H1 (cell line): Measurements from ENCODE around the gene ARHGAP10.

Experiments
- CHD2 ChIP-seq: IDR thresholded peaks from 2 replicates; pipeline ENCODE4 v1.6.1; 2012; ENCODE audit warnings: low read length, improper control_type of control experiment
- CTCF ChIP-seq, 3 experiments: IDR thresholded peaks; 1 replicate in 2 of 3; 2 replicates in 1 of 3; pipeline versions ENCODE4 v1.5.1 to v1.6.1; 2011; ENCODE audit warnings: low read length in 3 of 3, mild to moderate bottlenecking in 3 of 3, inconsistent platforms in 2 of 3, low read depth in 1 of 3, moderate library complexity in 1 of 3; ENCODE audit not compliant: insufficient read depth in 1 of 3; ENCODE audit errors: control extremely low read depth in 1 of 3
- EP300 ChIP-seq, 2 experiments: IDR thresholded peaks; 1 replicate in 1 of 2; 2 replicates in 1 of 2; pipeline ENCODE4 v1.6.1; 2011 to 2012; ENCODE audit warnings: low read depth in 2 of 2, low read length in 2 of 2, mild to moderate bottlenecking in 2 of 2, borderline replicate concordance in 1 of 2, inconsistent platforms in 1 of 2, moderate library complexity in 1 of 2
- GABPA ChIP-seq: IDR thresholded peaks from 2 replicates; pipeline ENCODE4 v1.6.1; 2011; ENCODE audit warnings: mild to moderate bottlenecking, low read length, moderate library complexity, borderline replicate concordance; ENCODE audit not compliant: insufficient read depth
- JUND ChIP-seq: IDR thresholded peaks from 2 replicates; pipeline ENCODE4 v1.6.1; 2011; ENCODE audit warnings: mild to moderate bottlenecking, improper control_type of control experiment, low read length
- RAD21 ChIP-seq, 2 experiments: IDR thresholded peaks in 1 of 2; conservative IDR thresholded peaks in 1 of 2; 2 replicates each; pipeline ENCODE4 v1.6.1; 2011; ENCODE audit warnings: low read depth in 2 of 2, low read length in 2 of 2, improper control_type of control experiment in 1 of 2, inconsistent platforms in 1 of 2, mild to moderate bottlenecking in 1 of 2, moderate library complexity in 1 of 2
- SP1 ChIP-seq: IDR thresholded peaks from 2 replicates; pipeline ENCODE4 v1.6.1; 2011; ENCODE audit warnings: low read depth, low read length
- SUZ12 ChIP-seq: fragments of 200-600 bp; sonication (generic); IDR thresholded peaks from 2 replicates; pipeline ENCODE4 v1.6.1; 2012; ENCODE audit warnings: mild to moderate bottlenecking, inconsistent platforms, low read length, moderate library complexity, mixed read lengths
- TAF1 ChIP-seq: IDR thresholded peaks from 2 replicates; pipeline ENCODE4 v1.6.1; 2011; ENCODE audit warnings: mild to moderate bottlenecking, low read depth, low read length
- TF ChIP-seq, protein P1 (sequence below): IDR thresholded peaks from 2 replicates; pipeline ENCODE4 v1.6.1; 2012; ENCODE audit warnings: inconsistent platforms
- TF ChIP-seq, protein P2 (sequence below): IDR thresholded peaks from 2 replicates; pipeline ENCODE4 v1.6.1; 2011; ENCODE audit warnings: low read depth, mild to moderate bottlenecking, low read length; ENCODE audit not compliant: insufficient read depth

- TF ChIP-seq CTCF (IDR thresholded peaks at IDR 0.05; ENCODE audit: control extremely low read depth in 1 of 3, insufficient read depth in 1 of 3, low read depth in 1 of 3, low read length in 3 of 3) (no peak), RAD21 (IDR thresholded peaks at IDR 0.05 in 1 of 2, conservative IDR thresholded peaks at IDR 0.05 in 1 of 2; ENCODE audit: low read depth in 2 of 2, low read length in 2 of 2) (no peak), CHD2 (no peak), EP300 (IDR thresholded peaks at IDR 0.05; ENCODE audit: borderline replicate concordance in 1 of 2, low read depth in 2 of 2, low read length in 2 of 2) (no peak), SUZ12 (no peak), SP1 (no peak), TAF1 (no peak), GABPA (no peak), JUND (no peak)
- TF ChIP-seq, protein P1, sequence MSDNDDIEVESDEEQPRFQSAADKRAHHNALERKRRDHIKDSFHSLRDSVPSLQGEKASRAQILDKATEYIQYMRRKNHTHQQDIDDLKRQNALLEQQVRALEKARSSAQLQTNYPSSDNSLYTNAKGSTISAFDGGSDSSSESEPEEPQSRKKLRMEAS: no peak
- TF ChIP-seq, protein P2, sequence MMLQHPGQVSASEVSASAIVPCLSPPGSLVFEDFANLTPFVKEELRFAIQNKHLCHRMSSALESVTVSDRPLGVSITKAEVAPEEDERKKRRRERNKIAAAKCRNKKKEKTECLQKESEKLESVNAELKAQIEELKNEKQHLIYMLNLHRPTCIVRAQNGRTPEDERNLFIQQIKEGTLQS: no peak
These were observed 62.4 kb downstream of the ARHGAP10 start for GRCh38 chr4:147794314-147794680.
